NCI-H1048 (cell line): Measurements from ENCODE around the gene RBL2.
"Not testable (repeated sequence)": the region's sequence is repeated elsewhere in the genome, so short reads cannot be mapped to it uniquely, and the experiment has no call there.

Experiments
- DNase-seq: peaks from one replicate; lab custom pipeline; 2025; lab: John Stamatoyannopoulos, UW

The RBL2 gene

DNA sequence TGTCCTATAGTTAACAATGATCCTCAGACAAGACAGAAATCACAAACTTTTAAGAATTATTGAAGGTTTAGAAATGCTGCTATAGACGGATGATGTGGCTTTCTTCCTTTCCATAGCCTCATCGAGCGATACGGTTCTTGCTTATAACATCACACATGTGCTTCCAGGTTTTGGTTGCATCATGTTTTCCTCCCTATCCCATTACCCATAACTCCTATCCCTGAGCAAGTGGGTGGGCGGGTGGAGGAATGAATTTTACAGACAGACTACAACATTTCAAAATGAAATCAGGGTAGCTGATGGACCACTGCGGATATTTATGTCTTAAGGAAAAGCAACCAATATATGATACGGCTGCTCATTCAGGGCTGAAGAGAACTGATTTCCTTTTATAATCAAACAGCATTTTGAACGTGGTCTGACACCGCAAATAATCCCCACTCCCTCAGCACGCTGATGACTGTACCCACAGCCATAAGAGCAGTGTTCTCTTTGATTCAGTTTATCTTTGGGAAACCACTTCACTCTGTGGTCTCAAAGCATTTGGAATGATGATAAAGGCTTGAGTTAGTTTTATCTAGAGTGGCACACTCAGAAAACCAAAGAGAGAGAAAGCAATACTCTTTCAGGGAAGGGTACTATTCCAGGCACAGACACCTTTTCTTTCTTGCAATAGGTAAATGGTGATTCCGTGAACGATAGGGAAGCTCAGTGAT lies 73.4 kb downstream of the RBL2 start:
- DNase-seq = no peak

DNA sequence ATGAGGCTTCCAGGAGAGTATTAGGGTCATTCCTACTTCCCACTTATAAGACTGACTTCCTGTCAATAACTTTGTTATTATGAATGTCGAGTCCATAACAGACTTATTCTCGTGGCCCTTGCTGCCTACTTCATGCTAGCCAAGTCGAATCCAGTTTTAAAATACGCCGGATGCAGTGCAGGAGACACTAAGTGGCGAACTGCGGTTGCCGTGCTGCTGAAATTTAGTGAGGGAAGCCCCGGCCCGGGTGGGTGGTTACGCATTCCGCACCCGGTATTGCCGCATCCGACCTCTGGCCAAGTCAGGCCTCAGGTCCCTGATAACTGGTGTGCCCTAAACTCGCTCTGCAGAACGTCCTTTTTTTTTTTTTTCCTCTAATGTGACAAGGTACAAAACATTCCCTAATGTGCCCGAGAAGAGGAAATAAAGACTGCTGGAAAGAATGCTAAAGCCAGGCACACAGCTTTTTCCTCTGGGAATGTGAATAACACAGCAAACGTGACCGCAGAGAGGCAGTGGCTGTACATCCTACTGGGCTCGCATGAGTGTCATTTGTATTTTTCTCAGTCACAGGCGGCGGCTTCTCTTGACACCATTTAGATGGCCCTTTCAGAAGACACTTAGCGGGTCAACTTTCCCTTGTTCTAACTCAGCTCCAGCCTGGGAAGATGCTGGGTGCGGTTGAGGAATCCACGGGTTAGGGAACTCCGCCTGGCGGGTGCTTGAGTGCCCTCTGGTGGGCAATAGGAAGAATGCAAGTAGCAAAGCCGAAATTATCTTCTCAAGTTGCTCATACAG lies 75.8 kb downstream of the RBL2 start:
- DNase-seq = no peak

DNA sequence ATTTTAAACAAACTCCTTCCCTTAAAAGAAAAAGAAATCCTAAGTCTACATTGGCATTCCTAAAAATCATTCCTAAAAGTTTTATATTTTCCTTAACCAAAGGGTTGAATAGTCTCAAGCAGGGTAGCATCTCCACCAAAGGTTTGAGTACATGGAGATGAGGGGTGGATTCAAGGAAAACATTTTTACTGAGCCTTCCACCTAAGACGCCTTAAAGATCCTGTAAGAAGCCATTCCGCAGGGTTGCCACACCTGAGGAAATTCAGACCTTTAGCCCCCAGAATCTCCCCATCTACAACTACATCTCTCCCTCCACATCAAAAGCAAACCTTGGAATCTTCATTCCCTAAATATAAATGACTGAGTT lies 76.4 kb downstream of the RBL2 start:
- DNase-seq = no peak

DNA sequence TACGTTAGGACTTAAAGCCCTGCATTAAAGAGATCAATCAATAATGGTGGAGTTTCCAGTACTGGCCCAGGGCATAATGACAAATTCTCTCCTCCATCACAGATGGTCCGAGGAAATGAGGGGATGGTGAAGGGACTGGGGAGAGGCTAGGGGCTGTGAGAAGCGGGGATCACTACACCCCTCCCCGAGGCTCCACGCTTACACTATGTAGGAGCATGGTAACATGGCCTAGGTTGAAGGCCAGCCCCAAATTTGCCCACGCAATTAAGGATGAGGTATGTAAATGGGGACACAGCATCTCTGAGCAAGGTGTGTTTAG lies 76.8 kb downstream of the RBL2 start:
- no peak for DNase-seq

- no peak for DNase-seq
Measured at GRCh38 chr16:53511403-53512280, 77.4 kb downstream of the RBL2 start.

DNA sequence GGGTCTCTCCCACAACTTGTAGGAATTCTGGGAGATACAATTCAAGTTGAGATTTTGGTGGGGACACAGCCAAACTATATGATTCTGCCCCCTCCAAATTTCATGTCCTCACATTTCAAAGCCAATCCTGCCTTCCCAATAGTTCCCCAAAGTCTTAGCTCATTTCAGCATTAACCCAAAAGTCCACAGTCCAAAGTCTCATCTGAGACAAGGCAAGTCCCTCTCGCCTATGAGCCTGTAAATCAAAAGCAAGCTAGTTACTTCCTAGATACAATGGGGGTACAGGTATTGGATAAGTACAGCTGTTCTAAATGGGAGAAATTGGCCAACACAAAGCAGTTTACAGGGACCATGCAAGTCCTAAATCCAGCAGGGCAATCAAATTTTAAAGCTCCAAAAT lies 78.5 kb downstream of the RBL2 start:
- not testable (repeated sequence) for DNase-seq

DNA sequence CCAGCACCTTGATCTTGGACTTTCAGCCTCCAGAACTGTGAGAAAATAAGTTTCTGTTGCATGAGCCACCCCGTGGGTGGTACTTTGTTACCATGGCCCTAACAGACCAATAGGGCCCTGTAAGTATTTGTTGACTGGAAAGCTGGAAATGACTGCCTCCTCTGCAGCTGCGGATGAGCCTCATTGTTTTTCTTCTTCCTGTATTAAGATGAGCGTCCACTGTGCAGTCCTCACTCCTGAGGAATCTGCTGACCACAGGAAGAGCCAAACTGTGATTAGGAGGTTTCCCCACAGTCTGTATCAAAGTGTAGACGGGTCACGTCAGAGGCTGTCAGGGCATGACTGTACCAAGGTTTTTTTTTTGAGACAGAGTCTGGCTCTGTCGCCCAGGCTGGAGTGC lies 81.0 kb downstream of the RBL2 start:
- DNase-seq = no peak

GRCh38 chr16:53515811-53516210 lies 81.5 kb downstream of the RBL2 start:
- DNase-seq = no peak

DNA sequence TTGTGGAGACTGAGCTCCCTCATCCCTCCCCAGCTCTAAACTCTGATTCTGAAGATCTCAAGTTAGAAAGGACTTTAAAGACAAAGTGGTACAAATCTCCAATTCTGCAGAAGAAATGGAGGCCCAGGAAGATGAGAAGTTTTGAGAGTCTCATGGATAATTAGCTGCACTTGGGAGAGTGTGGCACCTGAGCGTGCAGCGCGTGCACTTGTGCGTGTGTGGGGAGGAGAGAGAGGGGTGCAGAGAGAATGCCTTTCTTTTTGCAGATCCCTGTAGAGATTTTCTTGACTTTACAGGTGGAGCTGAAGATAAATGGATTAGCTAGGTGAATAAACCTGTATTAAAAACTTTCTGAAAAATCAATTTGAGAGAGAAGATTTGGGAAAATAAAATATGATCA lies 83.6 kb downstream of the RBL2 start:
- no peak for DNase-seq

DNA sequence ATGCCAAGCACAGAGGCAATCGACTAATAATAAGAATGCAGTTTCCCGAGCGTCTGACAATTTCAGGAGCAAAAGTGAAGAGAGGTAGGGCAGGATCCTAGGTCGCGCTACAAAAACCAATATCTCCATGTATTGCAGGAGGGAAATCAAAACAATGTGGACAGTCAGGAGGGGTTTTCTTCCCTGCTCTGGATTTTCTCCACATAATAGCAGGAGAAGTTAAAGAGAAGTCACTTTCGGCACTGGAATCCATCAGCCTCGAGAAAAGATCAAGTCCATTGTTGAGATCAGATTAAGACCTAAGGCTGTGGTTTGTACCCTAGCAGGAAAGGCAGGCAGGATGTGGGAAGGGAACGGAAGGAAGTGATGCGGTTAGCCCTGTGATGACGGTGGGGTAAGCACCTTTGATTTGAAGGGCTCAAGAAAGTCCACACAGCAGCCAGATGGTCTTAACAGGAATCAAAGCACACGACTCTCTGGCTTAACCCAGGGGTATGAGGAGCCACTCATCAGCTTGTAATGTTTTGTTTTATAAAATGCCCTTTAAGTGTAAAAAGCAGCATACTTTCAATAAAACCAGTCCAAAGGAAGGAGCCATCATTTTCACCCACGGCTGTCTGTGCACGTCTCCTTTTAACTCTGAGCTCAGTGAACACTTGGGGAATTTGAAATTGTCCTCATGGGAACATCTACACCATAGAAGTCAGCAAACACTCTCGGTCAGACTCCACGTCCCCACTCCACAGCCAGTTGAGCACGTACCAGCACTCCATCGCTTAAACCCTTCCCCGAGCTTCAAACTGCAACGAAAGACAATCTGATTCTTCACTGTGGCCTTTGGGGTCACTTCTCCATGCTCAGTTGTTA lies 84.5 kb downstream of the RBL2 start:
- DNase-seq = no peak

DNA sequence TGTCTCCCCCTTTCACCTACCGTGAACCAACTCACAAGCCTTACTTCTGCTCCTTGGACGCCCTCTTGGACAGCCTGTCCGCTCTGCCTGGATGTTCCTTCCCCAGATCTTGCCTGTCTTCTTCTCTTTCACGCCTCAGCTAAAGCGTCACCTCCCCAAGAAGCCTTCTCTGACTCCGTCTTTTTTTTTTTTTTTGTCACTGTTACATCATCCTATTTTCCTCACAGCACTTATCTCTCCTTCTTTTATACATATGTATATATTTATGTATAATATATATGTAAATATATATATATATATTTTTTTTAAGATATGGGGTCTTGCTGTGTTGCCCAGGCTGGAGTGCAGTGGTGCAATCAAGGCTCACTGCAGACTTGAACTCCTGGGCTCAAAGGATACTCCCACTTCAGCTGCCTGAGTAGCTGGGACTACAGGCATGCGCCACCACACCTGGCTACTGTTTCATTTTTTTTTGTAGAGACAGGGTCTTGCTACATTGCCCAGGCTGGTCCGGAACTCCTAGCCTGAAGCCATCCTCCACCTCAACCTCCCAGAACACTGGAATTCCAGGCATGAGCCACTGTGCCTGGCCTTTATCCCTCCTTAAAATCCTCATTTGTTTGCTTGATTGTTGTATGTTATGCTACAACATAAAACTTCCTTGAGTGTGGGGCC lies 85.3 kb downstream of the RBL2 start:
- DNase-seq = no peak

- DNase-seq = no peak
Measured at GRCh38 chr16:53523126-53523804, 89.0 kb downstream of the RBL2 start.

DNA sequence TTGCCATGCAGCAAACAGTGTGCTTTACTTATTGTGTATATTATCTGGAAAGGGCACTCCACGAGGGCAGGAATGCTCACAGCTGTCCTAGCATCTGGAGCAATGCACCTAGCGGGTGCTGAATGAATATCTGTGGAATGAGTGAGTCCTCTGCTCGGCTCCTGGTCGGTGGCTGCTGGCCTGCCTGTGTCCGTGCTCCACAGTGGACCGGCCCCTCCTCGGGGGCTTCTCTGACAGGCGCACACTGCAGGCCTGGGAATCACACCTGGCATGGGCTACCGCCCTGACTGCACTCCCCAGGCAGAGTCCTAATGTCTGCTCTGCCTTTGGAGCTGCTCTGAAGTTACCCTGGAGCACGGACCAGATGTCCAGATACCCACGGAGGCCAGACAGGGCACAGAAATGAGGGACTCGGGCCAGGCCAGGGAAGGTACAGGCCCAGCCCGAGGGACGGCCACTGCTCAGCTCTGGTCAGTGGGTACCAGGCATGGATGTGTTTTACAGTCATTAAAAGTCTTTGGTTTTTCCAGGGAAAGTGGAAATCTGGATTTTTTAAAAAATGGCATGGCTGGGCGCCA lies 89.8 kb downstream of the RBL2 start:
- DNase-seq = no peak

DNA sequence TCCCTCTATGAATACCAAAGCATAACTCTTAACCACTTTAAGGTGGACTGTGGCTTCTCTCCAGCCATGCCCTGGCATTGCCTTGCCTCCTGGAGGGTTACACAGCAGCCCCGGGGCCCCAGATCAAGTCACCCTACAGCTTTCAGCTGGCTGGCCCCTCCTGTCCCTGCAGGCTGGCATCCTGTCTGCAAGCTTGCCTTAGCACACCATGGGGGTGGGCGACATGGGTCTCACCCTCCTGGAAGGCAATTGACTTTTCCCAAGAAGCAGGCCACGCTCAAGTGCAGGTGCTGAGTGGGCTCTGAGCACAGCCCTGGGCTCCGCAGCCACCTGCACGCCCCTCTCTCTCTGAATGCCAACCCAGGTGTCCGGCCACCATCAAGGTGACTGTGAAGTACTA lies 94.5 kb downstream of the RBL2 start:
- no peak for DNase-seq

- no peak for DNase-seq
Measured at GRCh38 chr16:53529513-53529912, 95.2 kb downstream of the RBL2 start.

DNA sequence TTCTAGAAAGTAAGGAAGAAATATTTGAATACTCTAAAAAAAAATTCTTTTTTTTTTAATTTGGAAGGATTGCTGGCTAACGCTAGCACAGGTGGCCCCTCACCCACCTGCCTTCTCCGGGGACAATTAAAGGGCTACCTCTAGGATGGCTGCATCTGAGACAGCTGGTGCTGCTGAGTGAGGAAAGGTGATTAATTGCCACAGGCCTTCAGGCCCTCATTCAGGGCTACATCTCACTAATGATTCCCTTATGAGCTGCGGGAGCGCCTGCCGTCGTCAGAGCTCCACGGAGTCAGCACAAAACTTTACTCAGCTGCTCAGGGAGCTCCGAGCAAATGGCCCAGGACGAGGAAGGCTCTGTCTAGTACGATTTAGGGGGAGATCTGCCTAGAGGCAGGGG lies 95.8 kb downstream of the RBL2 start:
- no peak for DNase-seq

DNA sequence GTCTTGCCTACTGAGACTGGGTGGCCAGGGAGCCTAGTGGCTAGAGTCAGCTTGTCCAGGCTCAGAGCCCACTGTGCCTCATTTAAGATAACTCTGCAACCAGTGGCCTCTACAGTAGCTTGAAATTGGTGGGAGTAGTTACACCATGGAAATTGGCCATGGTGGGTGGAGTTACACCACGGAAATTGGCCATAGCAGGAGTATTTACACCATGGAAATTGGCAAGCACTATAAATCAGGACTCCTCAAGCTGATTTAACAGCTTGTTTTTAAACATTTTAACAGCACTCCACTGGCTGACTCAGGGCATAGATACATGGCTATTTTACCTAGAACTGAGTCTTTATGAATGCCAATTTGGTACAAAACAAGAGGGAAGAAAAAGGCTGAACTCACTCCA lies 96.5 kb downstream of the RBL2 start:
- no peak for DNase-seq

- DNase-seq = no peak
Measured at GRCh38 chr16:53534206-53534605, 99.9 kb downstream of the RBL2 start.

DNA sequence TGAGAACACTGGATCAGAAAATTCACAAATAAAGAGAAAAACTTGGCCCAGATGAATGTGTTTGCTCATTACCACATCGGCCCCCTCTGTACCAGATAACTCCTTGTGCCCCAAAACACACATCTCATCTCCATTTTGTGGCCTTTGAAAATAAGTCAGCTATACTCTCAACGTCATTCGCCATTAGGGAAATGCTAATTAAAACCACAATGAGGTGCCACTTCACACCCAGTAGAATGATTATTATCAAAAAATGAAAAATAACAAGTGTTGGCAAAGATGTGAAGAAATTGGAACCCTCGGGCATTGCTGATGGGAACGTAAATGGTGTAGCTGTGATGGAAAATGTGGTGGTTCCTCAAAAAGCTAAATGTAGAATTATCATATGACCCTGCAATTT lies 103.4 kb downstream of the RBL2 start:
- no peak for DNase-seq

DNA sequence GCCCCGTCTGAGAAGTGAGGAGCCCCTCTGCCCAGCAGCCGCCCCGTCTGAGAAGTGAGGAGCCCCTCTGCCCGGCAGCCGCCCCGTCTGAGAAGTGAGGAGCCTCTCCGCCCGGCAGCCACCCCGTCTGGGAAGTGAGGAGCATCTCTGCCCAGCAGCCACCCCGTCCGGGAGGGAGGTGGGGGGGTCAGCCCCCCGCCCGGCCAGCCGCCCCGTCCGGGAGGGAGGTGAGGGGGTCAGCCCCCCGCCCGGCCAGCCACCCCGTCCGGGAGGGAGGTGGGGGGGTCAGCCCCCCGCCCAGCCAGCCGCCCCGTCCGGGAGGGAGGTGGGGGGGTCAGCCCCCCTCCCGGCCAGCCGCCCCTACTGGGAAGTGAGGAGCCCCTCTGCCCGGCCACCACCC lies 105.1 kb downstream of the RBL2 start:
- DNase-seq = not testable (repeated sequence)
